NCI-H187 treated with DMSO at 0.1 percent for 48 hours (cell line): ENCODE results near the gene TENM3.

Experiments
- DNase-seq: peaks from one replicate; lab custom pipeline; 2025; lab: John Stamatoyannopoulos, UW

Gene TENM3

GRCh38 chr4:182684796-182685195, 441.6 kb downstream of the TENM3 start:
- DNase-seq: no peak

- DNase-seq: no peak
These were observed 444.9 kb downstream of the TENM3 start for GRCh38 chr4:182688081-182688480.

GRCh38 chr4:182694551-182694950, 451.3 kb downstream of the TENM3 start:
- DNase-seq: no peak

GRCh38 chr4:182695009-182695408, 451.8 kb downstream of the TENM3 start:
- DNase-seq: no peak

- no peak for DNase-seq
These were observed 452.6 kb downstream of the TENM3 start for GRCh38 chr4:182695842-182696241.

- no peak for DNase-seq
These were observed 453.9 kb downstream of the TENM3 start for GRCh38 chr4:182697094-182697493.

GRCh38 chr4:182698212-182698611, 455.0 kb downstream of the TENM3 start:
- no peak for DNase-seq

GRCh38 chr4:182699201-182699600, 456.0 kb downstream of the TENM3 start:
- no peak for DNase-seq

GRCh38 chr4:182699795-182700194, 456.6 kb downstream of the TENM3 start:
- DNase-seq: no peak

GRCh38 chr4:182700362-182701160, 457.4 kb downstream of the TENM3 start:
- DNase-seq: no peak

- no peak for DNase-seq
These were observed 460.9 kb downstream of the TENM3 start for GRCh38 chr4:182704077-182704476.

- no peak for DNase-seq
These were observed 461.7 kb downstream of the TENM3 start for GRCh38 chr4:182704948-182705347.

- DNase-seq: no peak
These were observed 462.2 kb downstream of the TENM3 start for GRCh38 chr4:182705389-182705788.

GRCh38 chr4:182711211-182711610, 468.0 kb downstream of the TENM3 start:
- DNase-seq: no peak

- DNase-seq: no peak
These were observed 472.3 kb downstream of the TENM3 start for GRCh38 chr4:182715548-182715947.

GRCh38 chr4:182716192-182716591, 473.0 kb downstream of the TENM3 start:
- DNase-seq: no peak

GRCh38 chr4:182717788-182718583, 474.8 kb downstream of the TENM3 start:
- no peak for DNase-seq

- DNase-seq: no peak
These were observed 481.2 kb downstream of the TENM3 start for GRCh38 chr4:182724414-182724813.

- DNase-seq: no peak
These were observed 486.3 kb downstream of the TENM3 start for GRCh38 chr4:182729516-182729915.

- no peak for DNase-seq
These were observed 487.6 kb downstream of the TENM3 start for GRCh38 chr4:182730791-182731190.

GRCh38 chr4:182736207-182736606, 493.0 kb downstream of the TENM3 start:
- no peak for DNase-seq

- DNase-seq: no peak
These were observed 495.3 kb downstream of the TENM3 start for GRCh38 chr4:182738283-182739047.

- no peak for DNase-seq
These were observed 497.1 kb downstream of the TENM3 start for GRCh38 chr4:182740256-182740655.
